HFF-Myc (cell line): ENCODE data around the gene SH3BGRL2.

Source experiments
- DNase-seq: peaks from one replicate; pipeline ENCODE4 v3.0.0-alpha.2; 2011; ENCODE audit warnings: low read depth; ENCODE audit errors: extremely low read depth
- H3K4me3 ChIP-seq: replicated peaks from 2 replicates; pipeline ENCODE4 v1.5.1; 2011; ENCODE audit warnings: low read depth, mild to moderate bottlenecking, control low read depth, low read length
- CTCF ChIP-seq: IDR thresholded peaks from 2 replicates; pipeline ENCODE4 v1.5.1; 2012; ENCODE audit warnings: mild to moderate bottlenecking, low read depth, low read length, control low read depth; ENCODE audit errors: missing control alignments

SH3BGRL2 gene

DNA sequence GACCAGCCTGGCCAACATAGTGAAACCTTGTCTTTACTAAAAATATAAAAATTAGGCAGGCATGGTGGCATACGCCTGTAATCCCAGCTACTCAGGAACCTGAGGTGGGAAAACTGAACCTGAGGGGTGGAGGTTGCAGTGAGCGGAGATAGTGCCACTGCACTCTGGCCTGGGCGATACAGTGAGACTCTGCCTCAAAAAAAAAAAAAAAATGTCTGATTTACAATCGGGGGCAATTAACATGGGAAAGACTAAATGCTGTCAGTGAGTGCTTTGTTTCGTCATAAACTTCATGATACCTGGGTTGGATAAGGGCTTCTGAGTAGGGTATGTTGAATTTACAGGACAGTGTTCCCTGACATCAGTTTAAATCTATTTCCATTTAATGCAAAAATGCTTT lies 8.0 kb upstream of the SH3BGRL2 start:
- DNase-seq = no peak
- TF ChIP-seq CTCF = no peak
- H3K4me3 ChIP-seq = no peak overlapping the region

GRCh38 chr6:79625746-79626145 lies 5.4 kb upstream of the SH3BGRL2 start:
- no peak overlapping the region for H3K4me3 ChIP-seq
- no peak for DNase-seq
- no peak for TF ChIP-seq CTCF

GRCh38 chr6:79626811-79627210 lies 4.3 kb upstream of the SH3BGRL2 start:
- no peak for TF ChIP-seq CTCF
- no peak overlapping the region for H3K4me3 ChIP-seq
- DNase-seq = no peak

GRCh38 chr6:79627422-79627821 lies 3.7 kb upstream of the SH3BGRL2 start:
- no peak for DNase-seq
- no peak for TF ChIP-seq CTCF
- no peak overlapping the region for H3K4me3 ChIP-seq

DNA sequence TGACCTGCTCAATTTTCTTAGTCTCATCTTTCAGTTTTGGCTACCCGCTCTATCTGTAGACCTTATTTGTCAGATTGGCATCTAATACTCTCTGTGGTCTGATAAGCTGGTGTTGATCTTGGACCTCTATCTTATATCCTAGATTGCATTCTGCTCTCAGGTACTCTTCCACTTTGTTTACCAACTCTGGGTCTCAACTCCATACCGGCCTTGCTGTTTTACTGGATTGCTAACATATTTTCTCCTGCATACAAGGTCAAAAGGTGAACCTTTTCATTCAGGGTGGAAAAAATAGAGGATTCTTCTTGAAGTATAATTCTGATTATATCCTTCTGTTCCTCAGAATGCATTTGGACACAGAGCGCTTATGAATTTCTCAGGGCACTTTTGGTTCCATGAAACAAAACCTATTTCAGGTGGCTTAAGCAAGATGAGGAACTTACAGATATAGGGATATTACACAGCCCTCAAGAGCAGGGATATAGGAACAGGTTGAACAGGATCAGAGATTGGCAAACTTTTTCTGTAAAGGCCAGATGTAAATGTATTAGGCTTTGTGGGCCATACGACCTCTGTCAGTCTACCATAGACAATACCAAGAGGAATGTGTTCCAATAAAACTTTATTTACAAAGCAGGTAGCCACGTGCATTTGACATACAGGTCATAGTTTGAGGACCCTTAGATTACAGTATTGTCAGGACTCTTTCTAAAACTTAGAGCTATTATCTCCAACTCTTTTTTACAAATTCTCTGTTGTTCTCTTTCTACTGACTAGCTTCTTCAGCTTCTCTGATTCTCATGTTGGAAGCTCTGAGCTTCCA lies 2.5 kb upstream of the SH3BGRL2 start:
- no peak for DNase-seq
- no peak overlapping the region for H3K4me3 ChIP-seq
- no peak for TF ChIP-seq CTCF

GRCh38 chr6:79630380-79630882 lies 698 bp upstream of the SH3BGRL2 start:
- TF ChIP-seq CTCF = no peak
- H3K4me3 ChIP-seq = peak overlapping the region; percentile 46; the same call in 1 of the 2 replicates
- DNase-seq = no peak
